ENCODE results near the gene C2CD3.
A peak's percentile ranks its signal among the peaks of the same experiment; 100 is the strongest.

Gene C2CD3

GRCh38 chr11:74012074-74012809, 158.6 kb downstream of the C2CD3 start:
- no peaks in the 10 kb centered on the region for H3K9me3 Mint-ChIP-seq
- H3K27ac Mint-ChIP-seq, result peak overlapping the region; percentile 96
- peaks cover 19% of the 10 kb centered on the region for H3K36me3 Mint-ChIP-seq
- DNase-seq (ENCODE audit: low spot score in 2 of 2) (no peak), ATAC-seq (no peak)
- H3K4me3 Mint-ChIP-seq, result peak overlapping the region; percentile 47
- H3K4me1 Mint-ChIP-seq, result peaks cover 67% of the 10 kb centered on the region

- DNase-seq (ENCODE audit: low spot score in 2 of 2) (peak in 1 of 2 donors; percentile 84), ATAC-seq (peak; percentile 88)
- Mint-ChIP-seq H3K4me1 (peaks cover 63% of the 10 kb centered on the region), H3K36me3 (peaks cover 15% of the 10 kb centered on the region), H3K9me3 (no peaks in the 10 kb centered on the region), H3K27ac (peak overlapping the region; percentile 96), H3K4me3 (peak overlapping the region; percentile 47)
Measured at GRCh38 chr11:74011360-74012073, 159.3 kb downstream of the C2CD3 start.

GRCh38 chr11:74010306-74011300, 160.2 kb downstream of the C2CD3 start:
- Mint-ChIP-seq H3K4me3 (peak overlapping the region; percentile 47), H3K4me1 (peaks cover 64% of the 10 kb centered on the region), H3K36me3 (peaks cover 15% of the 10 kb centered on the region), H3K27ac (peak overlapping the region; percentile 96), H3K9me3 (no peaks in the 10 kb centered on the region)
- no peak for DNase-seq (ENCODE audit: low spot score in 2 of 2)
- no peak for ATAC-seq

GRCh38 chr11:74009675-74010305, 161.0 kb downstream of the C2CD3 start:
- no peaks in the 10 kb centered on the region for H3K9me3 Mint-ChIP-seq
- peak overlapping the region; percentile 96 for H3K27ac Mint-ChIP-seq
- H3K4me1 Mint-ChIP-seq, result peaks cover 64% of the 10 kb centered on the region
- peaks cover 15% of the 10 kb centered on the region for H3K36me3 Mint-ChIP-seq
- peak overlapping the region; percentile 47 for H3K4me3 Mint-ChIP-seq
- no peak for DNase-seq (ENCODE audit: low spot score in 2 of 2)
- no peak for ATAC-seq

GRCh38 chr11:74009230-74009547, 161.6 kb downstream of the C2CD3 start:
- peak overlapping the region; percentile 96 for H3K27ac Mint-ChIP-seq
- DNase-seq (ENCODE audit: low spot score in 2 of 2) (no peak), ATAC-seq (no peak)
- no peak overlapping the region for H3K4me3 Mint-ChIP-seq
- peaks cover 15% of the 10 kb centered on the region for H3K36me3 Mint-ChIP-seq
- H3K9me3 Mint-ChIP-seq, result no peaks in the 10 kb centered on the region
- H3K4me1 Mint-ChIP-seq, result peaks cover 66% of the 10 kb centered on the region

GRCh38 chr11:74008373-74009229, 162.2 kb downstream of the C2CD3 start, which contains the start of gene UCP3:
Gene UCP3, minus strand, starts transcription at chr11:74009085. Its CDS starts 2,043 bp downstream, at chr11:74007042.
- Mint-ChIP-seq H3K9me3 (no peaks in the 10 kb centered on the region), H3K4me3 (peak within 1 kb of the TSS; percentile 47), H3K27ac (peak within 1 kb of the TSS; percentile 96), H3K4me1 (peaks cover 68% of the 10 kb centered on the region), H3K36me3 (peaks cover 15% of the 10 kb centered on the region)
- DNase-seq (ENCODE audit: low spot score in 2 of 2) (no peak), ATAC-seq (no peak)

GRCh38 chr11:74007691-74008372, 163.0 kb downstream of the C2CD3 start:
- H3K4me1 Mint-ChIP-seq, result peaks cover 74% of the 10 kb centered on the region

GRCh38 chr11:74006743-74007304, 164.0 kb downstream of the C2CD3 start:
- DNase-seq (ENCODE audit: low spot score in 2 of 2) (no peak), ATAC-seq (no peak)
- no peak overlapping the region for H3K4me3 Mint-ChIP-seq
- peaks cover 78% of the 10 kb centered on the region for H3K4me1 Mint-ChIP-seq
- peak overlapping the region; percentile 92 for H3K27ac Mint-ChIP-seq
- no peaks in the 10 kb centered on the region for H3K9me3 Mint-ChIP-seq
- H3K36me3 Mint-ChIP-seq, result peaks cover 9% of the 10 kb centered on the region

More at GRCh38 chr11:74007691-74008372, 163.0 kb downstream of the C2CD3 start:
- H3K36me3 Mint-ChIP-seq, result peaks cover 15% of the 10 kb centered on the region
- no peak for ATAC-seq
- DNase-seq (ENCODE audit: low spot score in 2 of 2), result no peak
- H3K4me3 Mint-ChIP-seq, result no peak overlapping the region
- no peaks in the 10 kb centered on the region for H3K9me3 Mint-ChIP-seq
- peak overlapping the region; percentile 32 for H3K27ac Mint-ChIP-seq

- Mint-ChIP-seq H3K4me1 (peaks cover 78% of the 10 kb centered on the region), H3K9me3 (no peaks in the 10 kb centered on the region), H3K4me3 (peak overlapping the region; percentile 64), H3K36me3 (peaks cover 6% of the 10 kb centered on the region), H3K27ac (peak overlapping the region; percentile 92)
- no peak for DNase-seq (ENCODE audit: low spot score in 2 of 2)
- no peak for ATAC-seq
Measured at GRCh38 chr11:74005721-74006517, 164.9 kb downstream of the C2CD3 start.

GRCh38 chr11:74004759-74005615, 165.8 kb downstream of the C2CD3 start:
- Mint-ChIP-seq H3K4me1 (peaks cover 78% of the 10 kb centered on the region), H3K9me3 (no peaks in the 10 kb centered on the region), H3K27ac (peak overlapping the region; percentile 92), H3K4me3 (peak overlapping the region; percentile 64), H3K36me3 (peaks cover 6% of the 10 kb centered on the region)
- ATAC-seq, result peak; percentile 99
- peak; percentile 49 to 76 for DNase-seq (ENCODE audit: low spot score in 2 of 2)

- ATAC-seq (no peak), DNase-seq (ENCODE audit: low spot score in 2 of 2) (no peak)
- Mint-ChIP-seq H3K4me3 (no peak overlapping the region), H3K27ac (peak overlapping the region; percentile 50), H3K36me3 (peaks cover 6% of the 10 kb centered on the region), H3K9me3 (no peaks in the 10 kb centered on the region), H3K4me1 (peaks cover 80% of the 10 kb centered on the region)
Measured at GRCh38 chr11:74004046-74004695, 166.6 kb downstream of the C2CD3 start.

Measured in stimulated activated effector memory CD8-positive, alpha-beta T cell treated with anti-CD3 and anti-CD28 coated beads, Interleukin-12 subunit alpha, Interleukin-12 subunit beta, amount 100 ng/mL, for 72 hours (primary cell).